ENCODE measurements around the gene CNTN5.

The CNTN5 gene

GRCh38 chr11:100174881-100175280 lies 1154.1 kb downstream of the CNTN5 start:
- TF ChIP-seq CTCF (IDR thresholded peaks at IDR 0.05; ENCODE audit: low read depth, low read length): no peak
- DNase-seq (ENCODE audit: extremely low read depth, low read depth): no peak

- DNase-seq (ENCODE audit: extremely low read depth, low read depth): no peak
- no peak for TF ChIP-seq CTCF (IDR thresholded peaks at IDR 0.05; ENCODE audit: low read depth, low read length)
Observed at GRCh38 chr11:100176456-100176855, 1155.7 kb downstream of the CNTN5 start.

GRCh38 chr11:100177651-100178050 lies 1156.9 kb downstream of the CNTN5 start:
- TF ChIP-seq CTCF (IDR thresholded peaks at IDR 0.05; ENCODE audit: low read depth, low read length): no peak
- no peak for DNase-seq (ENCODE audit: extremely low read depth, low read depth)

GRCh38 chr11:100182350-100182749 lies 1161.6 kb downstream of the CNTN5 start:
- no peak for TF ChIP-seq CTCF (IDR thresholded peaks at IDR 0.05; ENCODE audit: low read depth, low read length)
- no peak for DNase-seq (ENCODE audit: extremely low read depth, low read depth)

- TF ChIP-seq CTCF (IDR thresholded peaks at IDR 0.05; ENCODE audit: low read depth, low read length): no peak
- DNase-seq (ENCODE audit: extremely low read depth, low read depth): no peak
Observed at GRCh38 chr11:100182927-100183326, 1162.2 kb downstream of the CNTN5 start.

- no peak for TF ChIP-seq CTCF (IDR thresholded peaks at IDR 0.05; ENCODE audit: low read depth, low read length)
- DNase-seq (ENCODE audit: extremely low read depth, low read depth): no peak
Observed at GRCh38 chr11:100185588-100185987, 1164.8 kb downstream of the CNTN5 start.

GRCh38 chr11:100188137-100188783 lies 1167.5 kb downstream of the CNTN5 start:
- no peak for TF ChIP-seq CTCF (IDR thresholded peaks at IDR 0.05; ENCODE audit: low read depth, low read length)
- DNase-seq (ENCODE audit: extremely low read depth, low read depth): no peak
